GM12801 (cell line): ENCODE results near the gene MICU1.

ENCODE experiments used
- TF ChIP-seq, protein P1 (sequence below): IDR thresholded peaks from one replicate; pipeline ENCODE4 v1.5.1; 2011; ENCODE audit warnings: control low read depth; ENCODE audit not compliant: insufficient read length; ENCODE audit errors: extremely low read depth

MICU1 gene

DNA sequence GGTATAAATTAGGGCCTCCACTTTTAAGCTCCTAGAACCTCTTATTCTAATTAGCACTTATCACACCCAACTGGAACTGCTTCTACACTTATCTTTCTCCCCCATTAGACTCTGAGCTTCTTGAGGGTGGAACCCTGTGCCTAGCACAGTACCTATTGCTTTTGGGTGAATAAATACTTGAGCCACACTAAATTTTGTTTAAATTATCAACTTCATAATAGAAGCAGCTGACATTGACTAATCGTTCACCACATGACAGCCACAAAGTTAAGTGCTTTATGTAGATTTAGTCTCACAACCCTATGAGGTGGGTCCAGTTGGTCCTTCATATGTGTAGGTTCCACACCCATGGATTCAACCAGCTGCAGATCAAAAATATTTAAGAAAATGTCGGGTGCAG lies 235.1 kb downstream of the MICU1 start:
- TF ChIP-seq, protein P1, sequence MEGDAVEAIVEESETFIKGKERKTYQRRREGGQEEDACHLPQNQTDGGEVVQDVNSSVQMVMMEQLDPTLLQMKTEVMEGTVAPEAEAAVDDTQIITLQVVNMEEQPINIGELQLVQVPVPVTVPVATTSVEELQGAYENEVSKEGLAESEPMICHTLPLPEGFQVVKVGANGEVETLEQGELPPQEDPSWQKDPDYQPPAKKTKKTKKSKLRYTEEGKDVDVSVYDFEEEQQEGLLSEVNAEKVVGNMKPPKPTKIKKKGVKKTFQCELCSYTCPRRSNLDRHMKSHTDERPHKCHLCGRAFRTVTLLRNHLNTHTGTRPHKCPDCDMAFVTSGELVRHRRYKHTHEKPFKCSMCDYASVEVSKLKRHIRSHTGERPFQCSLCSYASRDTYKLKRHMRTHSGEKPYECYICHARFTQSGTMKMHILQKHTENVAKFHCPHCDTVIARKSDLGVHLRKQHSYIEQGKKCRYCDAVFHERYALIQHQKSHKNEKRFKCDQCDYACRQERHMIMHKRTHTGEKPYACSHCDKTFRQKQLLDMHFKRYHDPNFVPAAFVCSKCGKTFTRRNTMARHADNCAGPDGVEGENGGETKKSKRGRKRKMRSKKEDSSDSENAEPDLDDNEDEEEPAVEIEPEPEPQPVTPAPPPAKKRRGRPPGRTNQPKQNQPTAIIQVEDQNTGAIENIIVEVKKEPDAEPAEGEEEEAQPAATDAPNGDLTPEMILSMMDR, result no peak

DNA sequence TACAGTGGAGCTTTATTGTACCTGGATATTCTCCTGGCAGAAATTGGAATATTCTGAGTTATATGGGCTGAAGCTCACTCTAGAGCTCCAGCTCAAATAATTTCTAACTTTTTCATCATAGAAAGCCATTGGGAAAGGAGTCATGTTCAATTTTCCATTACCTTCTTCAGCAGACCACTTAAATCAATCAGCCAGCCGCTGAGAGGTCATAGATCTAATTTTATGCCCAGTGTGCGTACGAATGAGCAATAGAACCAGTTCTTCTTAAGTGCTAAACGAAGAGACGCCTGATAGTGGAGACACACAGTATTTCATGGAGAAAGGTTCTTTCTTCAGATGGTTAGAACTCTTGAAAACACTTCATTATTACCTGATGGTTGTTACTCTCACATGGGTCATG lies 236.2 kb downstream of the MICU1 start:
- TF ChIP-seq, protein P1, result no peak

DNA sequence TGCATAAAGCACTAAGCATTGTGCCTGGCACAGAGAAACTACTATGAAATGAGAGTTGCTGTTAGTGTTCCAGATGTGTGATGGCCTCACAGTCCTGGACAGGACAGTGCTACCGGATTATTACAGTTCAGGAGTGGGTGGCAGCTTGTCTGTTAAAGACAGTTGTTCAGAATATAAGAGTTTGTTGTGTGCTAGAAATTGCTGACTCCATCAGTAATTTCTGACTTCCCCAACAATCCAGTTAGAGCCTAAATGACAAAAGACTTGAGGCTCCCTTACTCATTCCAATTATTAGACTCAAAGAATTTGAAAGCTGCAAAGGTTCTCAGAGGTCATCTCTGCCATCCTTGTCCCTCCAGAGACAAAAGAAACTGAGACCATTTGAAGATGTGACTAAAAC lies 236.9 kb downstream of the MICU1 start:
- TF ChIP-seq, protein P1, result no peak

DNA sequence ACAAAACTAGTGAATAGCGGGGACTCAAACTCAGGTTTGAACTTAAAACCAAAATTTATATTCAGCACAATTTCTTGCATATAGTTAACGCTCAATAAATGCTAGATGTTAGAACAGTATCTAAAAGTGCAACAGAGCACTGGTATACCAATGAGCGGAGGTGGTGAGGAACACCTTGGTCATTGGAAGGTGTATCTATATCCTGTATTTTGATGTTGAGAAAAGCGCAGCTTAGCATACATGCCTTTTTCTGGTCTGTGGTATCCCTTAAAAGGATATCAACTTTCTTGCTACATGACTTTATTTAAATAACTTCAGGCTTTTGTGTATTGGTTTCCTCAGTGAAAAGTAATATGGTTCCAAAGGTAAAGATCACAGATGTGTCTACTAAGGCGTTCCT lies 237.8 kb downstream of the MICU1 start:
- TF ChIP-seq, protein P1, result no peak

DNA sequence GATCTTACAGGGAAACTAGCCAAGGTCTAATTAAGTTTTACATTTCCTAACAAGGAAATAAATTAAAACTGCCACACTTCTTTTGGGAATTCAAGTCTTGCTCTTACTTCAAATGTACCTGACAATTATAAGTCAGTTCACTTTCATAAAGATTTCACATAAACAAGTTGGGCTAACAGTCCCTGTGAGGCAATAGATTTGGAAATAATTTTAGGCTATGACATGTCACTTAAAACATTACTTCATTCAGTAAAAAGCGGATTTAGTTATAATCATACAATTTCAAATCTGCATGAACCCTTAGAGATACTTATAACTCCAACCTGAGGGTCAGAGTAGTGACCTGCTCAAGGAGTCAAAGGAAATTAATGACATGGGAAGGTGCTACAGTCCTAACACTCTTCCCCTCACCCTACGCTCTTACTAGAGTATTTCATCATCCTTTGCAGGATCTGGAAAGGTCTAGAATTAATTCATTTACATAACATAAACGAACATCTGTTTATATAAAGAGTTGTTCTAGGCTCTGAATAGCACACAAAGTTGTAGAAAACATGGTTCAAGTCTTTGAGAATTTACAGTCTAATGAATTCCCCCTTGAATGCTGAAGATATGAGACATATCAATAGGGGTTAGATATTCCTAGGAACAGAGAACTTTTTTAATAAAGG lies 238.8 kb downstream of the MICU1 start:
- TF ChIP-seq, protein P1, result no peak

DNA sequence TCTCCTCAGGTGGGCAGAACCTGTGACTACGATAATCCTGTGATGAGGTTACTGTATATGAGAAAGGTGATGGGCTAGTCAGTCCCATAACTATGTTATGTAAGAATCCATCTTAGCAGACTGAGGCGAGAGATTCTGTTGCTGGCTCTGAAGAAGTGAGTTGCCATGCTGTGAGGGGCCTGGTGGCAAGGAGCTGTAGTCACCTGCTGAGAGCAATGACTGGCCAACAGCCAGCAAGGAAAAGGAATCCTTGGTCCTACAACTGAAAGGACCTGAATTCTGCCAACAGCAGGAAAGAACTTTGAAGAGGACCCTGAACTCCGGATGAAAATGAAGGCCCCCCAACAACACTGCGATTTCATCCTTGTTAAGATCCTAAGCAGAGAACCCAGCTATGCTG lies 240.2 kb downstream of the MICU1 start:
- TF ChIP-seq, protein P1, result no peak

DNA sequence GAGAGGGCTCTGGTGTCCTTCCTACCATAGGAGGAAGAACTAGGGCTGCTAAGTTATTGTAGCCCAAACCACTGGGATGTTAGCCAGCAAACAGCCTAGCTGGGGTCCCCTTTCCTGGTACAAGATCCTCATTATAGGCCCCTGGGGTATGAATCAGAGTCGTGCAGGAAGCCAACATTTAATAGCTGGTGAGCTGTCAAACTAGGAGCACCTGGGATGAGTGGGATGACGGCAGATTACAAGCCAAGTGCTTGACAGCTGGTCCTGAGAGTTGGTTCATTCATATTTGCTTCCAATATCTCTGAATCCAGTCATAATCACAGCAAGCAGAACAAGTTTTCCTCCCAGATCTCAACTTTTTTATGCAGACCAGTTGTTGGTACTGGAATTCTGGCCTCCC lies 246.1 kb downstream of the MICU1 start:
- TF ChIP-seq, protein P1, result no peak
